ENCODE measurements around the gene DHX34. TPM values are rescaled to one million over a fixed set of nuclear protein-coding genes. Genes with fewer than 3 reads are reported as not detected.

Gene DHX34
- total RNA-seq, 1 experiment from 2014 or later, result 38.2 TPM

GRCh38 chr19:47402504-47402903, 53.4 kb downstream of the DHX34 start:
- Histone ChIP-seq H4K20me1 (ENCODE audit: control insufficient read depth, insufficient read depth, insufficient read length) (no peaks in the 10 kb centered on the region), H2BK15ac (ENCODE audit: low read depth, low read length) (no peak overlapping the region), H3K14ac (ENCODE audit: insufficient read depth, low read length) (no peak overlapping the region), H3K27ac (ENCODE audit: insufficient read length, low read depth, low read length) (no peak overlapping the region), H3K56ac (ENCODE audit: insufficient read length, low read depth, low read length) (no peak overlapping the region), H3T11ph (ENCODE audit: low read length) (no peak overlapping the region), H3K23ac (ENCODE audit: insufficient read length, low read depth, low read length) (no peak overlapping the region), H4K5ac (ENCODE audit: insufficient read length, low read depth, low read length) (no peak overlapping the region), H2AFZ (ENCODE audit: low read length) (no peak overlapping the region), H3K9me3 (ENCODE audit: control insufficient read depth, low read depth, low read length) (no peaks in the 10 kb centered on the region), H3K9ac (ENCODE audit: extremely low read depth, insufficient read length, low read length) (no peak overlapping the region), H3K79me1 (ENCODE audit: insufficient read depth, low read depth, low read length, poor library complexity, severe bottlenecking) (no peaks in the 10 kb centered on the region), H2AK5ac (ENCODE audit: insufficient read length, low read length) (no peak overlapping the region), H2BK5ac (ENCODE audit: insufficient read length, low read length) (no peak overlapping the region), H3K4me2 (ENCODE audit: insufficient read depth, insufficient read length, low read length) (no peak overlapping the region), H3K27me3 (ENCODE audit: insufficient read depth, low read length) (no peaks in the 10 kb centered on the region), H3K4ac (ENCODE audit: low read depth, low read length) (no peak overlapping the region), H4K91ac (ENCODE audit: insufficient read length, low read depth, low read length) (no peak overlapping the region), H2BK12ac (ENCODE audit: insufficient read length, low read depth, low read length) (peak overlapping the region; percentile 4), H3K4me1 (ENCODE audit: insufficient read depth, low read length) (peaks cover 2% of the 10 kb centered on the region; the same call in 1 of the 2 replicates), H2BK20ac (ENCODE audit: low read depth, low read length, poor library complexity, severe bottlenecking) (no peak overlapping the region), H4K8ac (replicated peaks; ENCODE audit: insufficient read length, low read depth, low read length) (no peak overlapping the region), H3K18ac (ENCODE audit: insufficient read length, low read depth, low read length) (no peak overlapping the region), H3K79me2 (ENCODE audit: insufficient read depth, low read length) (no peaks in the 10 kb centered on the region), H3K23me2 (ENCODE audit: insufficient read length, low read depth, low read length, poor library complexity, severe bottlenecking) (peaks cover 4% of the 10 kb centered on the region), H2BK120ac (ENCODE audit: low read depth, low read length, poor library complexity, severe bottlenecking) (no peak overlapping the region)
- H3K27ac Mint-ChIP-seq, result no peak overlapping the region
- WGBS (ENCODE audit: extremely low coverage, insufficient read length, low lambda C conversion rate), result no CpG with 5 or more reads among the region's 16 CpGs
- H3K4me3 Mint-ChIP-seq, result no peak overlapping the region
- no peak for DNase-seq
- H3K9me3 Mint-ChIP-seq, result no peaks in the 10 kb centered on the region; a peak in 1 of 5 replicates
- H3K36me3 Mint-ChIP-seq (ENCODE audit: insufficient read depth in 1 of 3, low read depth in 3 of 3), result peaks cover 0 to 8% (median 0%) of the 10 kb centered on the region in 3 experiments; a peak in 3 of 7 replicates
- peaks cover 2% of the 10 kb centered on the region for H3K27me3 Mint-ChIP-seq (ENCODE audit: low read depth)
- H3K4me1 Mint-ChIP-seq, result peaks cover 26 to 27% of the 10 kb centered on the region in 2 experiments
- no peak for TF ChIP-seq CTCF (conservative IDR thresholded peaks at IDR 0.05)
